ENCODE results near the gene OR51B4. TPM values are rescaled to one million over a fixed set of nuclear protein-coding genes. Genes with fewer than 3 reads are reported as not detected.
"Not testable (repeated sequence)": the region's sequence is repeated elsewhere in the genome, so short reads cannot be mapped to it uniquely, and the experiment has no call there.

The OR51B4 gene
- total RNA-seq, 4 donors from 2014 or later, result not detected

DNA sequence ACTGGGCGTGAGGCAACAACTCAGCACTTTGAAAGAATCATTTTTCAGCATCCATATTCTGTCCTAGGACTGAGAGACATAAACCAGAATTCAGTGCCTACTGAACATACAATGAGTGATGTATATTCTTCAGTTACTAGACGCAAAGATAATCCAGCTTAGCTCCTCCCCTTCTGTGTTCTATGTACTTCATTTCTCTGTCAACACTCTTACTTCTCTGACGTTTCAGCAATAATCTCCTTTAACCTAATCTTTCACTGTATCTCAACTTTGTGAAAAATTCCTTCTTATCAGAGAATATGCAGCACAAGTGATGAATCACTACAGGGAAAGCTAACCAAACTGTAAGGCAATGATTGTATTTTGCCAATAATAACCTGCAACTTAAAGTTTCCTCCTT lies 44.1 kb upstream of the OR51B4 start:
- Histone ChIP-seq H3K4me3 (no peak overlapping the region), H3K9me3 (no peaks in the 10 kb centered on the region), H3K27ac (replicated peaks in 1 of 4) (no peak overlapping the region), H3K27me3 (no peaks in the 10 kb centered on the region), H3K36me3 (no peaks in the 10 kb centered on the region), H3K4me1 (no peaks in the 10 kb centered on the region)
- TF ChIP-seq POLR2A (IDR thresholded peaks at IDR 0.05; ENCODE audit: low read depth), result no peak
- no peak for DNase-seq (ENCODE audit: extremely low spot score)
- intact Hi-C loops (cut with DNase I), result no loop called here
- WGBS, result 65% methylated on average over 3 of the region's 3 CpGs

DNA sequence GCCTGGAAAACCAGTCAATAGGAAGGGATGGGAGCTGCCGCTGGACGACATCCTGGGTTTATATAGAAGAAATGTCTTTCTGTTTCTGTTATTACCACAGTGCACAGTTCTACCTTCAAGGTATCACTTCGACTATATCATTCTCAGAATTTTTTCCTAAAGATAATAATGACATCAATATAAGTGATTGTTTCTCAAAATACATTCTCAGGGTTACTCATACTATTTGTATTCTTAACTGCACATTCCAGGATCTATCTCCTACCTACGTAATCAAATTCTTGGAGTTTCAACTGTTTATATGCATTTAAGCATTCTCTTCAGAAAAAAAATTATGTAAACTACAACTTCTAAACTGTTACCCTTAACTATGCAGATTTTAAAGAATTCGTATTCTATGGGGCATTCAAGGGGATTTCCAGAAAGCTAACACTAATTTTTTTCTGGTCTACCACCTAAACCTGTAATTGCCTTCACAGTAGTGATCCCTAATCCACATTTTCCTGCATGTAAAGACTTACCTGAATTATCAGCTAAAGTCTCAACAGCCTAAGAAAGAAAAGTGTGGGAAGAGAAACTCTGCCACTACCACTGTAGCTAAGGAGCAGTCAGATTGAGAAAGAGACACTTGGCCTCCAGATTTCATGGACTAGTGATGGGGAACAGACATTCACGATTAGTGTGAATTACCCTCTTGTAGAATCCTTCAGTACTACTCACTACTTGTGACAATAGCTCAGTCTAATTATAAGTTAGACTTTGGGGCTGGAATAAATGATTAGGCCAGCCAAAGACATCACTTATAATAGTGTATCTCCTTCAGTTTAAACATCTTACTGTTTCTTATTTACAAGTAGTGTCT lies 42.0 kb upstream of the OR51B4 start, which contains the start of gene OR51B5:
Gene OR51B5, minus strand, starts transcription at position 51 of the 862 bp plus-strand sequence. Its CDS starts 0 bp downstream, at position 51.
- TF ChIP-seq POLR2AphosphoS5 (IDR thresholded peaks at IDR 0.05) (no peak), EP300 (IDR thresholded peaks at IDR 0.05) (no peak)
- TF ChIP-seq, protein P1, sequence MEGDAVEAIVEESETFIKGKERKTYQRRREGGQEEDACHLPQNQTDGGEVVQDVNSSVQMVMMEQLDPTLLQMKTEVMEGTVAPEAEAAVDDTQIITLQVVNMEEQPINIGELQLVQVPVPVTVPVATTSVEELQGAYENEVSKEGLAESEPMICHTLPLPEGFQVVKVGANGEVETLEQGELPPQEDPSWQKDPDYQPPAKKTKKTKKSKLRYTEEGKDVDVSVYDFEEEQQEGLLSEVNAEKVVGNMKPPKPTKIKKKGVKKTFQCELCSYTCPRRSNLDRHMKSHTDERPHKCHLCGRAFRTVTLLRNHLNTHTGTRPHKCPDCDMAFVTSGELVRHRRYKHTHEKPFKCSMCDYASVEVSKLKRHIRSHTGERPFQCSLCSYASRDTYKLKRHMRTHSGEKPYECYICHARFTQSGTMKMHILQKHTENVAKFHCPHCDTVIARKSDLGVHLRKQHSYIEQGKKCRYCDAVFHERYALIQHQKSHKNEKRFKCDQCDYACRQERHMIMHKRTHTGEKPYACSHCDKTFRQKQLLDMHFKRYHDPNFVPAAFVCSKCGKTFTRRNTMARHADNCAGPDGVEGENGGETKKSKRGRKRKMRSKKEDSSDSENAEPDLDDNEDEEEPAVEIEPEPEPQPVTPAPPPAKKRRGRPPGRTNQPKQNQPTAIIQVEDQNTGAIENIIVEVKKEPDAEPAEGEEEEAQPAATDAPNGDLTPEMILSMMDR (IDR thresholded peaks at IDR 0.05), result no peak
- no peaks in the 10 kb centered on the region for H3K4me1 ChIP-seq

DNA sequence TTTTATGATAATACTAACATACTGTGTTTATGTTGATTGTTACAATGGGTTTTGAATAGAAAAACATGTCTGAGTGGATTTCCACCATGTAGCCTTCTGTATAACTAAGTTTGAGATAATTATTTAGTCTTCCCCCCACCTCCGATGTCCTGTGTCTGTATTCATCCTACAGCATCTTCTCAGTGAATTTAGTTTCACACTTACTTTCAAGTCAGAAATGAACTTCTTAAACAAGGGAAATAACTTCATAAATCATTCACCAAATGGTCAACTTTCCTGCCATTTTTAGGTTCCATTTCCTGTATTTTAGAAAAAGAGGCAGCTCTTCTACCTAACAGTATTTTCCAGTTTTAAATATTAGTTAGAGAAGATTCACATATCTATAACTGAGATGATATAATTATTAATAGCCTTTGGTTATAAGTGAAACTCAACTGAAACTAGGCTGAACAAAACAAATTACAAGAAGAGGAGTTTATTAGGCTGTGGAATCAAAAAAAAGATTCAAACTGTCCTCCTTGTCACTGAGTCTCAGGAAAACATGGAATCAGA lies 38.1 kb upstream of the OR51B4 start:
- intact Hi-C loops (cut with DNase I), result no loop called here
- DNase-seq (ENCODE audit: extremely low spot score), result no peak
- TF ChIP-seq POLR2A (IDR thresholded peaks at IDR 0.05; ENCODE audit: low read depth) (no peak), POLR2AphosphoS5 (IDR thresholded peaks at IDR 0.05) (no peak), EP300 (IDR thresholded peaks at IDR 0.05) (no peak)
- TF ChIP-seq, protein P1 (IDR thresholded peaks at IDR 0.05), result no peak
- H3K9me3 ChIP-seq, result no peaks in the 10 kb centered on the region
- no peaks in the 10 kb centered on the region for H3K4me1 ChIP-seq
- 88% methylated on average over 1 of the region's 1 CpG for WGBS
- no peaks in the 10 kb centered on the region for H3K27me3 ChIP-seq
- no peak overlapping the region for H3K27ac ChIP-seq (replicated peaks in 1 of 4)
- no peak overlapping the region for H3K4me3 ChIP-seq
- H3K36me3 ChIP-seq, result no peaks in the 10 kb centered on the region

More for the DNA sequence above, 42.0 kb upstream of the OR51B4 start, which contains the start of gene OR51B5:
- H3K27me3 ChIP-seq, result no peaks in the 10 kb centered on the region
- 78% methylated on average over 6 of the region's 6 CpGs for WGBS
- H3K27ac ChIP-seq (replicated peaks in 1 of 4), result no peak within 1 kb of the TSS
- no peaks in the 10 kb centered on the region for H3K9me3 ChIP-seq
- DNase-seq (ENCODE audit: extremely low spot score), result no peak
- no peaks in the 10 kb centered on the region for H3K36me3 ChIP-seq
- intact Hi-C loops (cut with DNase I), result no loop called here
- no peak within 1 kb of the TSS for H3K4me3 ChIP-seq

DNA sequence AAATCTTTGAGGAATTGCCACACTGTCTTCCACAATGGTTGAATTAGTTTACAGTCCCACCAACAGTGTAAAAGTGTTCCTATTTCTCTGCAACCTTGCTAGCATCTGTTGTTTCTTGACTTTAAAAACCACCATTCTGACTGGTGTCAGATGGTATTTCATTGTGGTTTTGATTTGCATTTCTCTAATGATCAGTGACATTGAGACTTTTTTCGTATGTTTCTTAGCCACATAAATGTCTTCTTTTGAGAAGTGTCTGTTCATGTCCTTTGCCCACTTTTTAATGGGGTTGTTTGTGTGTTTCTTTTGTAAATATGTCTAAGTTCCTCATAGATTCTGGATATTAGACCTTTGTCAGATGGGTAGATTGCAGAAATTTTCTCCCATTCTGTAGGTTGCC lies 35.5 kb upstream of the OR51B4 start:
- not testable (repeated sequence) for DNase-seq (ENCODE audit: extremely low spot score)

DNA sequence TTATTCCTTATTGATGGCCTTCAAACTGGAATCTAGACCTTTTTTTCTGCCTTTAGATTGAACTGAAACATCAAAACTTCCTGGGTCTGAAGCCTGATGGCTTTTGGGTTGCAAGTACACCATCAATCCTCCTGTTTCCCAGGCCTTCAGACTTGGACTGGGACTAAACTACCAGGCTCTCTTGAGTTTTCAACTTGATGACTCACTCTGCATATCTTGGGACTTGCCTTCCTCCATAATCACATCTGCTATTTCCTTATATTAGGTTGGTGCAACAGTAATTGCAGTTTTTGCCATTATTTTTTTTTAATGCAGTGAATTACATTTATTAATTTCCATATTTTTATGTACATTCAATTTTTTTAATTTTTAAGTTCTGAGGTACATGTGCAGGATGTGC lies 34.6 kb upstream of the OR51B4 start:
- intact Hi-C loops (cut with DNase I), result no loop called here
- Histone ChIP-seq H3K4me3 (no peak overlapping the region), H3K36me3 (no peaks in the 10 kb centered on the region), H3K27me3 (no peaks in the 10 kb centered on the region), H3K9me3 (no peaks in the 10 kb centered on the region), H3K4me1 (no peaks in the 10 kb centered on the region), H3K27ac (replicated peaks in 1 of 4) (no peak overlapping the region)
- TF ChIP-seq POLR2A (IDR thresholded peaks at IDR 0.05; ENCODE audit: low read depth) (no peak), POLR2AphosphoS5 (IDR thresholded peaks at IDR 0.05) (no peak), EP300 (IDR thresholded peaks at IDR 0.05) (no peak)
- TF ChIP-seq, protein P1 (IDR thresholded peaks at IDR 0.05), result no peak
- DNase-seq (ENCODE audit: extremely low spot score), result no peak

More for the DNA sequence above, 35.5 kb upstream of the OR51B4 start:
- H3K27me3 ChIP-seq; H3K27ac ChIP-seq (replicated peaks in 1 of 4); H3K9me3 ChIP-seq; H3K4me1 ChIP-seq; H3K4me3 ChIP-seq; intact Hi-C loops (cut with DNase I); H3K36me3 ChIP-seq: not testable (repeated sequence)
- 77% methylated on average over 1 of the region's 1 CpG for WGBS
